GM21576 (cell line): ENCODE results near the gene IGF2BP2.

Experiments used
- ATAC-seq: cut with Tn5 transposase; IDR thresholded peaks from one replicate; pipeline ENCODE4 v1.9.1; 2021; ENCODE audit warnings: mild to moderate bottlenecking, moderate library complexity; ENCODE audit not compliant: unreplicated experiment

Gene IGF2BP2

DNA sequence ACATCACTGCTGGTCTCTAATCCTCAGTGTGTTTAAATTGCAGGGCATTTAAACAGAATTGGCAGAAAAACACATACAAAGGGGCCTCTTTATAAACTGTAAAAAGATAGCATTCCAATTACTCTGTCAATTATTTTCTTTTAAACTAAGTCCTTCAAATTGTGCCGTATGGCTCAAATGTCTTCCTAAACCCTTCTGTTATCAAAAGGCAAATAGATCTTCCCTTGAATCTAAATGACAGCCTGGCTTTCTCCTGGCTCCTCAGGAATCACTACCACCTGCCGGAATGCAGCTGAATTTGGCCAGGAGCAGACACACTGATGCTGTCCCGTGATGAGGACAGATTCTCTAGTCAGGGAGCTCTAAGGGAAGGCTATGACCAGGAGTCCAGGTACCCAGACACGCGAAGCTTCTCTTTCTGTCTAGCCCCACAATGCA, 85.6 kb downstream of the IGF2BP2 start:
- no peak for ATAC-seq

DNA sequence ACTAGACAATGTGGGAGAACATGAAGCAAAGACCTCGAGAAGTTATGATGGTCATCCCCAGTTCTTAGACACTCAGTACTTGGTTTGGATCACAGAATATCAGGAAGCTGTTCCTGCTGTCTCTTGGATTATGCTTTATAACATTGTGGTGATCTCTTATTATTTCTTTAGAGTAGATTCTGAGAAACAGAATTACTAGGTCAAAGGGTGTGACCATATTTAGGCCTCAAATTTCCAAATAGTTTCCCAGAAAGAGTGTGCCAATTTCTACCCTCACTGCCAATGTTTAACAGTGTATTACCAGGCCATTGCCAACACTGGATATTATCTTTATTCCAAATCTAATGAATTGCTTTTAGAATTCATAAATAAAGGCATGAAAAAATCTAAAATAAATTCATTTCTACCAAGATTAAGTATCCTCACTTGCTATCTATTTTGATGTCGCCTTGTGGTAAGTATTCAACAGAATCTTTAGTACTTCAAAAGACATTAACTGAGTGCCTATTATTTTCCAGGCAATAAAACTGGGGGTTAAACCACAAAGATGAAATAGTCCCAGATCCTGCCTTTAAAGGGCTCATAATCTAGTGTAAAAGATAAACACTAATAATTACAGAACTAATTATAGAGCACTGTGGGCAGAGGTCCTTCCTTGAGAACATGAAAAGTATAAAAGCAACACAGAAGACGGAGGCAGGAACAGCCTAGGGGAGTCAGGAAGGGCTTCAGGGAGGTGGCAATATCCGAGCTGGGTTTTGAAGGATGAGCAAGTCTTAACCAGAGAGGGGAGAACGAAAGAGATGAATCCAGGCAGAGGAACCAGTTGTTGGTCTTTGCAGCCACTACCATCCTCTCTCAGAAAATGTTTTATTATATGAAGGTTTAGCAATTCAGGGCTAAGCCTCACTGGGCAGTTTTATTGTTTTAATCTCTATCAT, 86.8 kb downstream of the IGF2BP2 start:
- no peak for ATAC-seq

- ATAC-seq = no peak
These were observed 87.8 kb downstream of the IGF2BP2 start for GRCh38 chr3:185737020-185737419.

GRCh38 chr3:185734725-185735096, 90.1 kb downstream of the IGF2BP2 start:
- ATAC-seq = no peak

DNA sequence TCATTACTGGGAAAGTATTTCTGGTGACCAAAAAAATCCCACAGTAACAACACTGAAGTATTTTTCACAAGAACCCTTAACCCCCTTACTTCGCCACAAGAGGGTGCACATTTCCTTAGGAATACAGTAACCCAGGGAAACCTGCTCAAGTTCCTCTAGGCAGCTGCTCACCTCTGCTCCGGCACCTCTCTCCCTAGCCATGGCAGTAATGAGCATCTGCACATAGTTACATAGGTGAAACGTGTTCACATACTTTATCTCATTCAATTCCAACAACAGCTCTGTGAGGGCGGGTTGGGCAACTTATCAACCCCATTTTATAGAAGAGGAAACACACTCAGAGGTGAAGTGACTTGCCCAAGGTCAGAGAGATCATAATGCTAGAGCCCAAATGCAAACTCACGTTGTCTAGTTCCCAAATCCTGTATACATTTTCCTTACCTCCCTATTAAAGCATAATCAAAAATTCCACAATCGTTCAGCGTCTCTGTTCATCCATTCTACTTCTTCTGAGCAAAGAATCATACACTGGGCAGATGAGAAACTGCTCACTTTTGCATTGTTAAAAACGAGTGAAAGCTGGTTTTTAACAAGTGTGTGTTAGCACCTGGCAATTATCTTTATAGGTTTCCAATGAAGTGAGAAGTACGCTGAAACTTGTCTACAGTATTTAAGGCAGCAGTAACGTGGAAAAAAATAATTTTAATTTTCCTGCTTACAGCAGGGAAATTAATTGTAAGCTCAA, 90.7 kb downstream of the IGF2BP2 start:
- ATAC-seq = no peak

GRCh38 chr3:185732782-185733181, 92.1 kb downstream of the IGF2BP2 start:
- ATAC-seq = no peak

DNA sequence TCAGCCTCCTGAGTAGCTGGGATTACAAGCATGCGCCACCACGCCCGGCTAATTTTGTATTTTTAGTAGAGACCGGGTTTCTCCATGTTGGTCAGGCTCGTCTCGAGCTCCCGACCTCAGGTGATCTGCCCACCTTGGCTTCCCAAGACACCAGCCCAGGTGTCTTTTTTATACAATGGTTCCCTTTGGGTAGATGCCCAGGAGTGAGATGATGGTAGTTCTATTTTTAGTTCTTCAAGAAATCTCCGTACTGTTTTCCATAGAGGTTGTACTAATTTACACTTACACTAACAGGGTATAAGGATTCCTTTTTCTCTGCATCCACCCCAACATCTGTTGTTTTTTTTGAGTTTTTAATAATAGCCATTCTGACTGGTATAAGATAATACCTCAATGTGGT, 94.3 kb downstream of the IGF2BP2 start:
- no peak for ATAC-seq

GRCh38 chr3:185729337-185730055, 95.3 kb downstream of the IGF2BP2 start:
- ATAC-seq = no peak

DNA sequence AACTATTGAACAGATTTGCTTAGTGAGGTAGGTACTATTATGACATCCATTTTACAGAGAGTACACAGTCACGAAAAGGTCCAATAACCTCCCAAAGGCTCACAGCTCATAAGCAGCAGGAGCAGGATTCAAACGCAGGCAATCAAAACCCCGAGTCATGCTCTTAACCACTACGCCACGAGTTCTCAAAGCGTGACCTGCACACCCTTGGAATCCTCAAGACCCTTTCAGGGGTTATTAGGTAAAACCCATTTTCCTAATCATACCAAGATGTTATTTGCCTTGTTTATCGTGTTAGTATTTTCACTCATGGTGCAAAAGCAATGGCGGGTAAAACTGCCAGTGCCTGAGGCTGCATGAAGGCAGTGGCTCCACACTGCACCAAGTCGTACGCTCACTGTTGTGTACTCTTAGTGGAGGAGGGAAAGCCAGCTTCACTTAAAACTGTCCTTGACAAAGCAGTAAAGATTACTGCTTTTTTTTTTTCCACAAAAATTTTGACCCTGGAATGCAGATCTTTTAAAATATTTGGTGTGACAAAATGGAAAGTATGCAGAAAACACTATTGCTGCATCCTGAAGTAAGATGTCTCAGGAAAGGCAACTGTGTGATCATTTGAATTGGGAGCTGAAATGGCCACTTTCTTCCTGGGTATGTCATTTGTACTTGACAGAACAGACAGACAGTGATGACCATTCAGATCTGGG, 96.1 kb downstream of the IGF2BP2 start:
- no peak for ATAC-seq

DNA sequence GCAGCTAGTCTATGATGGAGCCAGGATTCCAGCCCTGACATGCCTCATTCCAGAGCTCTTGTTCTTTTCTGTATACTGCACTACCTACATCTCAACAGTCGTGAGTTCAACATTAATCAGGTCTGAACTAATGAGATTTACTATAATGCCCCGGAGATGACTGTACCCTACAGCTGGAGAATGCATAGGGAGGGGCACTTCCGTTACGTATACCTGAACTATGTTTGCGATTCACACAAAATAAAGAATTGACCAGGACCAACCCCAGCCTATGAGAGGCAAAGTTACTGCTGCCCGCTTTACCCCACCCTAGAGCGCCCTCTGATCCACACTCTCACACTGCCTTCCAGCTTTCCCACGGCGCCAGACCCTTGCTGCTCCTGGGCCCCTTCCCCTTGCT, 97.0 kb downstream of the IGF2BP2 start:
- ATAC-seq = no peak

GRCh38 chr3:185726254-185726967, 98.4 kb downstream of the IGF2BP2 start:
- ATAC-seq = no peak

GRCh38 chr3:185724761-185725160, 100.1 kb downstream of the IGF2BP2 start:
- ATAC-seq = no peak

DNA sequence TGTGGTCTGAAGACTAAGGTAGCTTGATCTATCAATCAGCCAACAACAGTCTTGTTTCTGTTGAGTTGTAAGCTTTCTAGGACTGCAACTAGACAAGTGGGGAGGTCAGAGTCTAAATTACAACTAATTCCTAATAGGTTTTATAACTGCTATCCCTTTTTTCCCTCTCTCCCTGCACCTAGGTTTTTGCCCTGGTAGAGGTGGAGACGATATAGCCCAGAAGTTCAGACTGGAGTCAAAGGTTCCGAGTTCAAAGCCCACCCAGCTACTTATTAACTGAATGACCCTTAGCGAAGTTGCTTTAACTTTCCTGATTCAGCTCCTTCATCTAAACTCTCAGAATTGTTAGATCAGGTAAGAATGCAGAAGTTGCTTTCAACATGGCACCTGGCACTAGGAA, 100.6 kb downstream of the IGF2BP2 start:
- no peak for ATAC-seq

GRCh38 chr3:185722881-185723280, 102.0 kb downstream of the IGF2BP2 start:
- ATAC-seq = no peak

GRCh38 chr3:185721970-185722369, 102.9 kb downstream of the IGF2BP2 start:
- no peak for ATAC-seq

GRCh38 chr3:185720326-185720725, 104.5 kb downstream of the IGF2BP2 start:
- ATAC-seq = no peak

DNA sequence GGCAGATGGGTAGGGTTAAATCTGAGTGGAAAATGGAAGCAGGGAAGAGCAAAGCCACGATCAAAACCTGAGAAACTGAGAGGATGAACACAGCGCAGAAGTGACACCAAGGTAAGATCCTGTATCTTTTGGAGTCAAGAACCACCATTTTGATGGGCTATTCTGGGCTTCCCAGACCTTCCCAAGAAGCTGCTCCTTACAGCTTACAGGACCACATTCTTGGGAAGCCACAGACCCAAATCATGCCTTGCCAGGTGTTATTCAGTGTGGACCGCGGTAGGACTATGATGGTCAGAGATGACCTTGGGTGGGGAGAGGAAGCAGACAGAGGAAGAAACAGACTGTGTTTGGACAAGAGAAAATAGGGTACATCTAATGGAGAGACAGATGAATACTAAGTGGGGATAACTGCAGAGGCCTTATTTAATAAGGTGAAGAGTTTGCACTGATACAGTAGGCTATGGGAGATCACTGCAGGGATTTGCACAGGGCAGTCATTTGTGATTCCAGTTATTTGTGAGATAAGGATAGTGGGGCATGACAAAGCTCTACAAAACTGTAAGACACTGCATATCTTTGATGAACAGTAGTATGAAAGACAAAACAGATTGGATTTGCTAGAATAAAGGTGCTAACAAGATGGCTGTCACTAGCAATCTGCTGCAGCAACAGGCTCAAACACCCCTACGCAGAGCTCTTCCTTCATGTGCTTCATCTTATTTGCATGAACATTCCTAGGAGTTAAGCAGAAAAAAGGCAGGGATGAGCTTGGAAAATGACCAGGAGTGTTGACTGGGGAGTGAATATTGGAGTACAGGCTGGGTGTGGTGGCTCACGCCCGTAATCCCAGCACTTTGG, 105.9 kb downstream of the IGF2BP2 start:
- ATAC-seq = no peak

GRCh38 chr3:185717627-185718402, 107.0 kb downstream of the IGF2BP2 start:
- no peak for ATAC-seq
